Measurements from ENCODE around the gene NUFIP1. TPM values are rescaled to one million over a fixed set of nuclear protein-coding genes. Genes with fewer than 3 reads are reported as not detected.

The NUFIP1 gene
- total and polyA plus RNA-seq, 8 donors, result 3.2 to 12.0 (median 11.5) TPM

GRCh38 chr13:44917589-44918325 is 71.5 kb downstream of the NUFIP1 start:
- peak; percentile 95 to 99 (median 98) for DNase-seq
- Histone ChIP-seq H3K27me3 (no peaks in the 10 kb centered on the region), H3K9me3 (no peaks in the 10 kb centered on the region), H3K27ac (peak overlapping the region; percentile 91 to 98), H3K36me3 (no peaks in the 10 kb centered on the region), H3K4me3 (peak overlapping the region; percentile 29 to 48), H3K4me1 (peaks cover 15 to 49% of the 10 kb centered on the region in 2 donors)
- intact Hi-C loops (cut with DNase I), result no loop called here
- ATAC-seq, result peak; percentile 73
- peak in 1 of 2 donors; percentile 38 for TF ChIP-seq CTCF (IDR thresholded peaks at IDR 0.05)

GRCh38 chr13:44912278-44913016 is 76.8 kb downstream of the NUFIP1 start:
- intact Hi-C loops (cut with DNase I), result no loop called here
- no peaks in the 10 kb centered on the region for H3K27me3 ChIP-seq
- no peaks in the 10 kb centered on the region for H3K36me3 ChIP-seq
- TF ChIP-seq CTCF (IDR thresholded peaks at IDR 0.05), result no peak
- peaks cover 0 to 8% of the 10 kb centered on the region in 2 donors for H3K4me1 ChIP-seq
- no peak overlapping the region for H3K27ac ChIP-seq
- DNase-seq (no peak), ATAC-seq (no peak)
- no peak overlapping the region for H3K4me3 ChIP-seq
- peaks cover 0 to 11% of the 10 kb centered on the region in 2 donors for H3K9me3 ChIP-seq

GRCh38 chr13:44908712-44909111 is 80.6 kb downstream of the NUFIP1 start:
- H3K9me3 ChIP-seq, result peaks cover 0 to 11% of the 10 kb centered on the region in 2 donors
- TF ChIP-seq CTCF (IDR thresholded peaks at IDR 0.05), result no peak
- ATAC-seq (no peak), DNase-seq (no peak)
- intact Hi-C loops (cut with DNase I), result no loop called here
- H3K4me1 ChIP-seq, result peaks cover 4 to 14% of the 10 kb centered on the region in 2 donors
- no peak overlapping the region for H3K27ac ChIP-seq
- no peaks in the 10 kb centered on the region for H3K27me3 ChIP-seq
- H3K36me3 ChIP-seq, result no peaks in the 10 kb centered on the region
- no peak overlapping the region for H3K4me3 ChIP-seq

GRCh38 chr13:44908266-44908665 is 81.0 kb downstream of the NUFIP1 start:
- intact Hi-C loops (cut with DNase I), result no loop called here
- no peaks in the 10 kb centered on the region for H3K27me3 ChIP-seq
- H3K4me3 ChIP-seq, result no peak overlapping the region
- H3K4me1 ChIP-seq, result peaks cover 4 to 14% of the 10 kb centered on the region in 2 donors
- ATAC-seq (no peak), DNase-seq (no peak)
- H3K27ac ChIP-seq, result no peak overlapping the region
- TF ChIP-seq CTCF (IDR thresholded peaks at IDR 0.05), result no peak
- H3K9me3 ChIP-seq, result peaks cover 0 to 11% of the 10 kb centered on the region in 2 donors
- H3K36me3 ChIP-seq, result no peaks in the 10 kb centered on the region

GRCh38 chr13:44906713-44907112 is 82.6 kb downstream of the NUFIP1 start:
- Histone ChIP-seq H3K27me3 (no peaks in the 10 kb centered on the region), H3K9me3 (peaks cover 0 to 9% of the 10 kb centered on the region in 2 donors), H3K36me3 (no peaks in the 10 kb centered on the region), H3K27ac (peak overlapping the region in 1 of 2 donors; percentile 10), H3K4me3 (no peak overlapping the region), H3K4me1 (peaks cover 4 to 14% of the 10 kb centered on the region in 2 donors)
- ATAC-seq (no peak), DNase-seq (peak in 2 of 4 donors; percentile 79 to 88)
- no peak for TF ChIP-seq CTCF (IDR thresholded peaks at IDR 0.05)
- intact Hi-C loops (cut with DNase I), result no loop called here
